DLD1 (cell line): ENCODE measurements around the gene TACR2.

Source experiments
- in situ Hi-C: cut with HindIII; loops from 2 replicates; pipeline ENCODE4 v1.10.0; 2017; ENCODE audit warnings: low sequenced_read_pairs

The TACR2 gene

DNA sequence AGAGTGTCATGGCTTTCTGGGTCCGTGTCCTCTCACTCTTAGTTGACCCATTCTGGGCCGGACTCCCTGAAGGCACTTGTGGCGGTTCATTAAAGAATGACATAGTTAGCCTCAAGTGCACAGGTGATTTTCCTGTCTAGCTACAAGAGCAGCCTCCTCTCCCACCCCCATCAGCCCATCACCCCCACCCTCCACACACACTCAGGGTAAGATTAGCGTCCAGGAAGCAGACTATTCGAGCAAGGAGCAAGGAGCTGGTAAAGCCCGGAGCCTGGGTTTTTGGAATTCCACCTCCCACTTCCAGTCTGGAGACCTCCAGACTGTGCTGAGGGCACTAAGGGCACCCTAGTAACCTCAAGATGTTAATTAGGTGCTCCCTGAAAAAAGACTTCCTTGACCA, 39.5 kb downstream of the TACR2 start:
- in situ Hi-C loops, result no loop called here

DNA sequence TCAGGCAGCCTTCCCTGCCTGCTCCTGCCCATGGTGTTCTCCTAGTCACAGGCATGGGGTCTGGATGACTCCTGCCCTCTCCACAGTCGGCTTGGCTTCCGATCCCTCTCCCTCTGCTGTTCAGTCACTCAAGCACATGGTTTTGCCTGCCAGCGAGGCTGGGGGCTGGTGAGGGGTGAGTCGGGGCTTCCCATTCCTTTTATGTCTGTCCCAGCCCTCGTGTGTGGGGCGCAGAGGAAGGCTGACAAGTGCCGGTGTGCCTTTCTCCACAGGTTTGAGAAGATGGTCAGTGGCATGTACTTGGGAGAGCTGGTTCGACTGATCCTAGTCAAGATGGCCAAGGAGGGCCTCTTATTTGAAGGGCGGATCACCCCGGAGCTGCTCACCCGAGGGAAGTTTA, 40.1 kb downstream of the TACR2 start:
- in situ Hi-C loops, result no loop called here

DNA sequence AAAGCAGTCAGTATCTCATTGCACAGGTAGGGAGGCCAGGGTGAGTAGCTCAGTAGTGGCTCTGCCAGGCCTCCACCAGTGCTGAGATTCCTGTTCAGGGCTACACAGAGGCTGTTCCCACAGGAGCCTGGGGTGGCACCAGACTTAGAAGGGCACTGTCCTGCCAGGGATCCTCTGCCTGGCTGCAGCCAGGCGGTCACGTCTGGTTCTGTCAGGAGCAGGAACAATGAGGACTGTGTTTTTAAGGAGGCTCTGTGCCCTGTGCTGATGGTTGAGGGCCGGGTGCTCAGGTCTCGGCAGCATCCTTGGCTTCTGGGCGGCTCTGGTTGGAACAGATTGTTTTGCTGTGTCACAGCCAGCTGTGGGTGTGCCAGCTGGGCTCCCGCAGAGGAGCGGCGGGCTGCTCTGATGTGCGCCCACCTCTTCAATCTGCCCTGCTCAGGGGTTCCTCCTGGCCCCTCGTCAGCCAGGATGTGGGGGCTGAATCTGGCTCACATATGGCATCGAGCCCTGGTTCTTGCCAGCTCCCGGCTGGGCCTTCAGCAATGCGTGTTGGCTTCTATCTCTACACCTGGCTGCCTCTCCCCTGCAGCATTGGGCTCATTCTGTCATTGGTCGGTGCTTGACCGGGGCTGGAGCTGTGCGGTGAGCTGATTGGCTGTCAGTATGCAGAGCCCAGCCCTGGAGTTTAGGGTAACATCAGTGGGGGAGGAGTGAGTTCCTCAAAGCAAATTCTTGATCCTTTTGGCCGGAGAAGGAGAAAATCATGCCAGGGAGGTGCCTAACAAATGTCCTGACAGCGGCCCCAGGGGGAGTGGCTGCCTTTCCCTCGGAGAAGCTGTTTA, 41.2 kb downstream of the TACR2 start:
- in situ Hi-C loops, result no loop called here

DNA sequence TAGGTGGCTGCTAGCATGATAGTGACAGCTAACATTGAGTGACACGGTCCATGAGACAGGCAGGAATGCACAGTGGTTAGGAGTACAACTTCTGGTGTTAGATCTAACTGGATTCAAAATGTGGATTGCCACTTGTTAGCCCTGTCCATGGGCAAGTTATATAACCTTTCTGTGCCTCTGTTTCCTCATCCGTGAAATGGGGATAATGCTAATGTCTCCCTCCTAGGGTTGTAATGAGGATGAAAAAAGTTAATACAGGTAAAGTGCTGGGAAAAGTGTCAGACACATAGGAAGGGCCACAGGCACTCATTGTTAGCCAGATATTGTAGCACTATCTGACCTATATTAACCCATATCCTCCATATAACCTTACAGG, 41.8 kb downstream of the TACR2 start:
- in situ Hi-C loops, result no loop called here

DNA sequence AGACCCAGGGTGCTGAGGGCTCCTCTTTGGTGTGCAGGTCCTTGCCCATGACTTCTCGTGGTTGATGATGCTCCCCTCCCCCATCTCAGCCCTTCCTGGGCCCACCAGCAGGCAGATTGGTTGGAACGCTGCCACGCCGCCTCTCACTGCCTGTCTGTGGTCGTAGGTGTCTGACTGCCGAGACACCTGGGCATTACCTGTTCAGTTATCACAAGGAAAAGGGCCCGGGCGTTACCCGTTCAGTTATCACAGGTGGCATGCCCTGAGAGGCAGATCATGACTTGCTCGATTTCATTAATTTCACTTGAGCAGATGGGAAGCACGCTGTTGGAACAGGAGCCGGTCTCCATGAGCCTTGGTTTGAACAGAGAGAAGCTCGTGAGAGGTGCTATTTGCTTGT, 42.5 kb downstream of the TACR2 start:
- in situ Hi-C loops, result no loop called here

DNA sequence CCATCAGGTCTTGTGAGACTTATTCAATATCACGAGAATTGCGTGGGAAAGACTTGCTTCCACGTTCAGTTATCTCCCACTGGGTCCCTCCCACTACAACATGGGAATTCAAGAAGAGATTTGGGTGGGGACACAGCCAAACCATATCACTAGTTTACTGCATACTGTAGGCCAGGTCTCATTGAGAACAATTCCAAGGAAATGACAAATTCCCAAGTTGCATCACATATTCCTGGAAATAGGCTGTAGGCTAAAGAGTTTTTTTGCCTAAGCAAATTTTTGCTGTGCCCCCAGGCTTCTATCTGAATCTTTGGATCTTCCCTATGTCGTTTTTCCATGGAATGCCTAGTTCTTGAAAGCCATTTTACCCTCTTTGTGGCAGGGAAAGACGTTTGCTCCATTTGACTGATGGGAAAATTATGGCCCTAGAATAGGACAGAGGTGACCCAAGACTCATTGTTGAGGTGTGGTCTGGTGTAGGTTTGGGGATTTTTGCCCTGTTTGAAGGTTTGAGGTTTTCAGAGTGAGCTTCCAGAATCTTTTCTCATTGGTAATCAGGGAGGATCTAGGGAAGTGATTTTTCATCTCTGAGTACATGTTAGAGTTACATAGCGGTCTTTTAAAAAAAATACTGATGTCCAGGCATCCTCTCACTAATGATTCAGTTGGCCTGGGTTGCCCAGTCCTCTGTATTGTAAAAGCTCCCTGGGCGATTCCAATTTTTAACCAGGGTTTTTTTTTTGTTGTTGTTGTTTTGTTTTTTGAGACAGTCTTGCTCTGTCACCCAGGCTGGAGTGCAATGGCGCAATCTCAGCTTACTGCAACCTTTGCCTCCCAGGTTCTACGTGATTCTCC, 44.4 kb downstream of the TACR2 start:
- in situ Hi-C loops, result no loop called here

DNA sequence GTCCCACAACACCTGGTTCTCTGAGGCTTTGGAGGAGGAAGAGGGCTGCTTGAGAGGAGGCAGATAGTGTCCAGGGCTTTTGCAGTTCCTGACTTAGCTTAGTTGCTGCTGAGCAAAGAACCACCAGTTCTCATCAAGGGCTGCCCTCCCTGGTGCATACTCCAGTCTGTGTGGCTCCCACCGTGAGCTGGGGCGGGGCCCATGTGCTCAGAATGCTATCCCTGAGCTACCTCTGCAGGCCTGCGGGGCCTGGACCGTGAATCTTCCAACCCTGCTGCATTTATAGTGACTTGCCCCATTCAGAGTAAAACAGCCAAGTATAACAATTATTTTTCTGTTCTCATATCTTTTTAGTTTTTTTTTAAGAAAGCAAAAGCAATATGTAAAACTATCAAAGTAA, 49.2 kb downstream of the TACR2 start:
- in situ Hi-C loops, result no loop called here

DNA sequence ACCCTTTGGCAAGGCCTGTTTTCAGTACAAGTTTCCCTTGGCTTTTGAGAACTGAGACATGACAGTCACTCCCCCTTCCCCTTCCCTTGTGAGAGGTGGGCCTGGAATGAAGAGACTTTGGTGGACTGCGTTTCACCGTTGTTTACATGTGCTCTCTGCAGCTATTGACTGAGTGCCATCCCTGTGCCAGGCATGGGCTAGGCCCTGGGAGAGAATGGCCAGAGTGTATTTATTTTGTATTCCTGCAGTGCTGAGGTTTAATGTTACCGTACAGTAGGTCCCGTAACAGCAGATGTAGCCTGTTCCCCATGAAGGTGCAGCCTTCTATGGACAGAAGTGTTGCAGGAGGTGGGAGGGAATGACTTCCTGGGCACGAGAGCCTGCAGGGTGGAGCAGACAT, 50.0 kb downstream of the TACR2 start:
- in situ Hi-C loops, result no loop called here

DNA sequence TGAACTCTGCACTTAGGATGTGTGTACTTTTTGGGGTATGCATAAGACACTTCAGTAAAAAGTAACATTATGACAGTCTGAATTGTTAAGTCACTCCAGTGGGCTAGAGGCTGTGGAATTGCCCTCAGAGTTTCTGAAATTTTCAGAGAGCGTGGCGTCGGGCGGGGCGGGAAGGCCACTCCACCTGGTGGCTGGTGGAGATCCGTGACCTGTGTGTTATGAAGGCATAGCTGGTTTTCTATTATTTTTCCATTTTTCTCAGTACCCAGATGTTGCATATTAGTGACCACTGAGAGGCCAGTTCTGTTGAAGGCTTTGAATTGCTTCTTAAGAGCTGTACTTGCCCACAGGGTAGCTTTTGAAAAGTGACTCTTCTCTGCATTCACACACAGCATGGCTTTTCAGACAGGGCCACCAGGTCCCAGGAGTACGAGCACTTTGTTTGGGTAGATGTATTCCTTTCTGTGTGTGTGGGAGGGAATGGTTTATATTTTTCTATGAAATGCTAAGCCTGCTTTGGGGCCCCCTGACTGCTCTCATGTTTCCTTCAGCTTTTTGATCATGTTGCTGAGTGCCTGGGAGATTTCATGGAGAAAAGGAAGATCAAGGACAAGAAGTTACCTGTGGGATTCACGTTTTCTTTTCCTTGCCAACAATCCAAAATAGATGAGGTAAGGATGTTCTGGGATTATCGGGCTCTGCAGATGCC, 52.3 kb downstream of the TACR2 start:
- in situ Hi-C loops, result no loop called here

DNA sequence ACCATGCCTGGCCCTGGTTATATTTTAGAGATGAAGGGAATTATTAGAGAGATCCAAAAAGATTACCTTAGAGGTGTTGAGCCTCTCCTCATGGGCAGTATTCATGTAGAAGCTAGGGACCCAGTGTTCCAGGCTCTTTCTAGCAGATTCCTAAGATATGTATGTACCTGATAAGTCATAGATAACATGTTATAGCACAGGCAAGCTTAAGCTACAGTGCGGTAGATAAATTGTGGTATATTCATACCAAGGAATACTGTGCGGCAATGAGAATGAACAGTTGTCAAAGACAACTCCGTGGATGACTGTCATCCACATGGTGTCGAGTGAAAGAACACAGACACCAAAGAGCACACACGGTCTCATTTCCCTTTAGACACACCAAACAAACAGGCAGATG, 53.1 kb downstream of the TACR2 start:
- in situ Hi-C loops, result no loop called here

DNA sequence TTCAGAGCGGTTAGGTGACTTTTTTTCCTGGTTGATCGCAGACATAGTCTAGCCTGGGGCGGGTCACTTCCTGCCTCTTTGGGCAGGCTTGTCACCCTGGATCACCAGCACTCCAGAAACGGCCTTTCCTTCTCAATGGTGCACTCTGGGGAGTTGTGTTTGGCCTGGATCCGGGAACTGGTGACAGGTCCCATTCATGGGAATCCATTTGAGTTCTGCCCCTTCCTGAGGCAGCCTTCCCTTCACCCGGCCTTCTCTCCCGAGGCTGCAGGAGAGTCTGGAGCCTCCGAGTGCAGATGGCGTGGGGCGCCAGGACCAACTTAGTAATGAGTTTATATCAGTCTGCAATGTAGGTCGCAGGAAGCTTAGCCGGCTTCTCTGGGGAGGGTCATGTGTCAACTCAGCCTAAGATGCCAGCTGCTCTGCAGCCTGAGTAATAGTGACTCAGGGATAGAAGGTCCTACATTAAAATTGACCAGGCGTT, 54.2 kb downstream of the TACR2 start:
- in situ Hi-C loops, result no loop called here

DNA sequence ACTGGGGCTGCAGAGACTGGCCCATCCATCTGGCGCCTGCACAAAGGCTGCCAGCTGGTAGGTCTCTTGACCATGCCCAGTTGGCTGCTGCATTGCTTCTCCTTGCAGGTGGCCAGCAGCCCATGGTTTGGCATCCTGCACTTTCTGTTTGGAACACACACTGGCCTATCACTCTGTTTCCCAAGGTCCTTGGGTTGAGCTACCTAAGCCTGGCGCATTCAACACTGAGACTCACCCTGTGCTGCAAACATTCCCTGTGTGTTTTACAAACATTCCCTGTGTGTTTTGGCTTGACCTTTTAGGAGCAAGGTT, 55.5 kb downstream of the TACR2 start:
- in situ Hi-C loops, result no loop called here

DNA sequence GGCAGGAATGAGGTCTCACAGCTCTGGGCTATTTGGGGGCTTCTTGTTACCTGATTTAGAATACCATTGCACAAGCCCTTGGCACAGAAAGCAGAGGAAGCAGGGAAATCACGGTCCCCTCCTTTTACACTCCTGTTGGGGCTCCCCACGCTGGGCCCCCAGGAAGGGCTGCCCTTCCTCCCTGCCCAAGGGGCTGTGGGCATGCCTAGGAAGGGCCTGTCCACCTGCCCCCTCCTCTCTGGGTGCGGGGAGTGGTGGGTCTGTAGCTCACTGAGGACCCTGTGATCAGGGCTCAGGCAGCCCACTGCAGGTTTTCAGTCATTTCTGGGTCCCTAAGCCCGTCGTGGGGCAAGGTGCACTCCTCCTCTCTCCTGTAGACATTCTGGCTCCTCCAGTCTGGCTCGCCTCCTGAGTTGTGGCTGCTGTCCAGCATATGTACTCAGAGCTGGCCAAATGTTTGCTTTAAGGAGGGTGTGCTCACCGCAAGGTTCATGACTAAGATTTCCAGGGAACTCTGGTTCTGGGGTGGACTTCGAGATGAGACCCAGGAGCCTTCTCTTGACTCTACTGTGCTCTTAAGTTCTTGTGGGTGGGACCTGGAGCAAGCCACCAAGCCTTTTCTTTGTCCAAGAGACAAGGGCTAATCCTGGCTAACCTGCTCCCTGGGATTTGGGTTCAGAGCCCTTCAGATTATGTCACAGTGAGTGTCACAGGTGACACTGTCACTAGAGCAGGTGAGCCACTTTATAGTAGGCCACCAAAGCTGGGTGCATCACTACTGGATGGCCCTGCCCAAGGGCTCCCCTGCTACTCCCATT, 56.0 kb downstream of the TACR2 start:
- in situ Hi-C loops, result no loop called here

DNA sequence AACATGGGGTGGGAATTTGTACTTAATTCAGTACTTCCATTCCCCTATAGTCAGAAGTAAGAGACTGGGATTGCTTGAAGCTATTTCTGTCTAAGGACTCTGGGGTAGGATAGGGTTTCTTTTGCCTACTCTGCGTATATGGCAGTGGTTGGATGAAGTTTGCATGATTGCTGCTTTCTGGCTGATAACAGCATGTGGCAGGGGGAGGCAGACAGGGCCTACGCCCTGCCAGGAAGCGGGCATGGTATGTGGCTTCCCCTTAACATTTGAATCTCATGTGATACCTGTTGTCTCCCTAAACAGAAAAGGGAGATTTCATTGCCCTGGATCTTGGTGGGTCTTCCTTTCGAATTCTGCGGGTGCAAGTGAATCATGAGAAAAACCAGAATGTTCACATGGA, 57.1 kb downstream of the TACR2 start:
- in situ Hi-C loops, result no loop called here

DNA sequence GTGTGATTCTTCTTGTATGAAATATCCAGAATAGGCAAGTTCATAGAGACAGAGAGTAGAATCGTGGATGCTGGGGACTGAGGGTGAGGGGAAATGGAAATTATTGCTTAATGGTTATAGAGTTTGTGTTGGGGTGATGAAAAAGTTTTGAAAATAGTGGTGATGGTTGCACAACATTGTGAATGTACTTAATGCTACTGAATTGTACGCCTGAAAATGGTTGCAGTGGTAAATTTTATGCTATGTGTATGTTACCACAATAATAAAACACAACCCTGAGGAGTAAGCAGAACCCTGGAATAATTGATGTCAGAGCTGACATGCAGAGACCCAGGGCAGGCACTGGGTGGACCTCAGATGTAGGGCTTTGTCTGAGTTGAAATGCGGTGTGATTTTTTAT, 57.6 kb downstream of the TACR2 start:
- in situ Hi-C loops, result no loop called here

DNA sequence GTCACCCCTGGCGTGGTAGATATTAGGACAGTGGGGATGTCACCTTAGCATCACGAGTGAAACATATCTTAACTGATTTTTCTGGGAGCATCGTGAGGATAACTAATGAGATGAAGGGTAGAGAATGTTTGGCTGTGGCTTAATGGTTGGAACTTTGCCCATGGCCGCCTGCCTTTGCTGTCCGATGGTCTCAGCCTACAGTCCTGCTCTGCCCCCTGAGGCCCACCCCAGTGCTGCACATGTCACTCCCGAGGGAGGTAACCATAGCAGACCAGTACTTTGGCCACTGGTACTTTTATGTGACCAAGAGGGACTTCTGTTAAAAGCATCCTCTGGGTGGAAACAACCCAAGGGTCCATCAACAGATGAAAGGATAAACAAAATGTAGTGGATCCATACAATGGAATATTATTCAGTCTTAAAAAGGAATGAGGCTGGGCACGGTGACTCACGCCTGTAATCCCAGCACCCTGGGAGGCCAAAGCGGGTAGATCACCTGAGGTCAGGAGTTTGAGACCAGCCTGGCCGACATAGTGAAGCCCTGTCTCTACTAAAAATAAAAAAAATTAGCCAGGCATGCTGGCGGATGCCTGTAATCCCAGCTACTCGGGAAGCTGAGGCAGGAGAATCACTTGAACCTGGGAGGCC, 58.4 kb downstream of the TACR2 start:
- in situ Hi-C loops, result no loop called here

DNA sequence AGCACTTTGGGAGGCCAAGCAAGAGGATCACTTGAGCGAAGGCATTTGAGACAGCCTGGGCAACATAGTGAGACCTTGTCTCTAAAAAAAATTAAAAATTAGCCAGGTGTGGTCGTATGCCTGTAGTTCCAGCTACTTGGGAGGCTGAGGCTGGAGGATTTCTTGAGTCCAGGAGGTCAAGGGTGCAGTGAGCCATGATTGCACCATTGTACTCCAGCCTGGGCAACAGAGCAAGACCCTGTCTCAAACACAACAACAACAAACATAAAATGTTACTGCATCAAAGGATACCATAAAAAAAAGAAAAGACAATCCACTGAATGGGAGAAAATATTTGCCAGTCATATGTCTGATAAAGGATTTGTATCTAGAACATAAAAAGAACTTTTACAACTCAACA, 60.5 kb downstream of the TACR2 start:
- in situ Hi-C loops, result no loop called here

DNA sequence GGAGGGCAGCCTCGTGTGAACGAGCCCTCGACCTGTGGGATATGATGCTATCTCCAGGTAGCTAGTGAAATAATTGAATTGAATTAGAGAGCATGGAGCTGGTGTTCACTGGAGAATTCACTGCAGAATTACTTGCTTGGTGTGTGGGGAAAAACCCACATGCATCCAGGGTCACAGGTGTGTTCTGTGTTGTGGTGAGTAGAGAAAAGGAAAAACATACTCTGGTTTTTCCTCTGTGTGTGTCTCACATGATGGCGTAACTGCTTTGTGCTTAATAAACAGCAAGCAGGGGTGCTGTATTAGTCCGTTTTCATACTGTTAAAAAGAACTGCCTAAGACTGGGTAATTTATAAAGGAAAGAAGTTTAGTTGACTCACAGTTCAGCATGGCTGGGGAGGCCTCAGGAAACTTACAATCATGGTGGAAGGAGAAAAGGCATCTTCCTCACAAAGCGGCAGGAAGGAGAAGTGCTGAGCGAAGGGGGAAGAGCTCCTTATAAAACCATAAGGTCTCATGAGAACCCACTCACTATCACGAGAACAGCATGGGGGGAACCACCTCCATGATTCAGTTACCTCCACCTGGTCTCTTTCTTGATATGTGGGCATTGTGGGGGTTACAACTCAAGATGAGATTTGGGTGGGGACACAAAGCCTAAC, 62.6 kb downstream of the TACR2 start:
- in situ Hi-C loops, result no loop called here
